Panc1 (cell line): ENCODE data around the gene HNRNPU.

Experiments used
- POLR2AphosphoS5 ChIP-seq: IDR thresholded peaks from 2 replicates; pipeline ENCODE4 v1.6.1; 2012; ENCODE audit warnings: mild to moderate bottlenecking, low read depth, low read length, moderate library complexity
- TF ChIP-seq, protein P1 (sequence below): fragments of 450-650 bp; IDR thresholded peaks from 2 replicates; pipeline ENCODE4 v1.5.1; 2017; ENCODE audit warnings: mild to moderate bottlenecking

DNA sequence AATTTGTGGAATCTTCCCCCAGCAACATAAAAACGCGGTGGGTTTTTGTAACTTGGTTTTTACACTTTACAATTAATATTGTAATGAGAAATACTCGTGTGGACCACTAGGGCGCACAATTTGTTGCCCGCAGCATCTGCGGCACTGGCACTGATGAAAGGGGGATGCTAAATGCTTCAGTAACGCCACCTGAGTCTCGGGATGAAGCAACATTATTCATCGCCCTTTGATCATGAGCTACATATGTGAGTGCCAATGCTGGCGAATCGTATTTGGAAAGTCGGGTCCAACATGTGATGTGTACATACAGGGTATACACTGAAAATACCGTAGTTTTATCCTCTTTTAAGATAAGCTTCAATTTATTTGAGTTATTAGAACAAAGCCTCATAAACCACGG, 63.1 kb downstream of the HNRNPU start:
- TF ChIP-seq, protein P1, sequence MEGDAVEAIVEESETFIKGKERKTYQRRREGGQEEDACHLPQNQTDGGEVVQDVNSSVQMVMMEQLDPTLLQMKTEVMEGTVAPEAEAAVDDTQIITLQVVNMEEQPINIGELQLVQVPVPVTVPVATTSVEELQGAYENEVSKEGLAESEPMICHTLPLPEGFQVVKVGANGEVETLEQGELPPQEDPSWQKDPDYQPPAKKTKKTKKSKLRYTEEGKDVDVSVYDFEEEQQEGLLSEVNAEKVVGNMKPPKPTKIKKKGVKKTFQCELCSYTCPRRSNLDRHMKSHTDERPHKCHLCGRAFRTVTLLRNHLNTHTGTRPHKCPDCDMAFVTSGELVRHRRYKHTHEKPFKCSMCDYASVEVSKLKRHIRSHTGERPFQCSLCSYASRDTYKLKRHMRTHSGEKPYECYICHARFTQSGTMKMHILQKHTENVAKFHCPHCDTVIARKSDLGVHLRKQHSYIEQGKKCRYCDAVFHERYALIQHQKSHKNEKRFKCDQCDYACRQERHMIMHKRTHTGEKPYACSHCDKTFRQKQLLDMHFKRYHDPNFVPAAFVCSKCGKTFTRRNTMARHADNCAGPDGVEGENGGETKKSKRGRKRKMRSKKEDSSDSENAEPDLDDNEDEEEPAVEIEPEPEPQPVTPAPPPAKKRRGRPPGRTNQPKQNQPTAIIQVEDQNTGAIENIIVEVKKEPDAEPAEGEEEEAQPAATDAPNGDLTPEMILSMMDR: peak; percentile 82
- TF ChIP-seq POLR2AphosphoS5: no peak
